Fibroblast of lung (primary cell): ENCODE results near the gene ZNF764. TPM values are rescaled to one million over a fixed set of nuclear protein-coding genes. Genes with fewer than 3 reads are reported as not detected.
"Not testable (repeated sequence)": the region's sequence is repeated elsewhere in the genome, so short reads cannot be mapped to it uniquely, and the experiment has no call there.

ENCODE experiments used
- DNase-seq, 2 donors: peaks; one replicate each; pipeline versions ENCODE4 v3.0.0 to v3.0.0-alpha.2; 2010; ENCODE audit warnings: low read depth in 2 of 2
- H2AFZ ChIP-seq: 2 replicates; pipeline ENCODE4 v1.5.1; 2012; ENCODE audit warnings: low read length, control low read depth, inconsistent platforms
- H3K27ac ChIP-seq: 2 replicates; pipeline ENCODE4 v1.5.1; 2011; ENCODE audit warnings: low read length, control low read depth; ENCODE audit not compliant: insufficient read depth
- H3K27me3 ChIP-seq: 2 replicates; pipeline ENCODE4 v1.5.1; 2011; ENCODE audit warnings: mild to moderate bottlenecking, low read length; ENCODE audit not compliant: control insufficient read depth, insufficient read depth
- H3K36me3 ChIP-seq: 2 replicates; pipeline ENCODE4 v1.5.1; 2011; ENCODE audit warnings: low read length; ENCODE audit not compliant: control insufficient read depth, insufficient read depth
- H3K4me1 ChIP-seq: 2 replicates; pipeline ENCODE4 v1.5.1; 2011; ENCODE audit warnings: low read length; ENCODE audit not compliant: control insufficient read depth, insufficient read depth; ENCODE audit errors: extremely low read depth
- H3K4me2 ChIP-seq: 2 replicates; pipeline ENCODE4 v1.5.1; 2011; ENCODE audit warnings: low read length, control low read depth; ENCODE audit not compliant: insufficient read depth; ENCODE audit errors: extremely low read depth
- H3K4me3 ChIP-seq, 4 experiments: fragments of 200-600 bp in 1 of 4; sonication (generic) in 1 of 4; replicated peaks in 1 of 4; 2 replicates each; pipeline ENCODE4 v1.5.1; 2011 to 2016; ENCODE audit warnings: low read length in 4 of 4, low read depth in 3 of 4, mild to moderate bottlenecking in 3 of 4, control low read depth in 2 of 4, inconsistent platforms in 1 of 4, mixed read lengths in 1 of 4; ENCODE audit not compliant: insufficient read depth in 1 of 4; ENCODE audit errors: control extremely low read depth in 1 of 4
- H3K79me2 ChIP-seq: 2 replicates; pipeline ENCODE4 v1.5.1; 2012; ENCODE audit warnings: mild to moderate bottlenecking, low read length, inconsistent platforms; ENCODE audit not compliant: control insufficient read depth, insufficient read depth
- H3K9ac ChIP-seq: 2 replicates; pipeline ENCODE4 v1.5.1; 2011; ENCODE audit warnings: mild to moderate bottlenecking, low read length, control low read depth; ENCODE audit not compliant: insufficient read depth
- H3K9me3 ChIP-seq: 2 replicates; pipeline ENCODE4 v1.5.1; 2012; ENCODE audit warnings: low read depth, low read length; ENCODE audit not compliant: control insufficient read depth, insufficient read depth
- H4K20me1 ChIP-seq: 2 replicates; pipeline ENCODE4 v1.5.1; 2011; ENCODE audit warnings: low read length; ENCODE audit not compliant: control insufficient read depth, insufficient read depth; ENCODE audit errors: extremely low read depth
- CTCF ChIP-seq, 2 donors: IDR thresholded peaks in 1 of 2; conservative IDR thresholded peaks in 1 of 2; 1 replicate in 1 of 2; 2 replicates in 1 of 2; pipeline ENCODE4 v1.5.1; 2011 to 2012; ENCODE audit warnings: low read length in 2 of 2, control low read depth in 1 of 2, inconsistent platforms in 1 of 2, low read depth in 1 of 2, mild to moderate bottlenecking in 1 of 2
- EZH2 ChIP-seq: IDR thresholded peaks from 2 replicates; pipeline ENCODE4 v1.5.1; 2012; ENCODE audit warnings: low read length, control low read depth, mild to moderate bottlenecking; ENCODE audit errors: missing control alignments
- polyA plus RNA-seq, 2 donors: library from polyadenylated mRNA; depleted of rRNA in 1 of 2; stranded (reverse) in 1 of 2; unstranded in 1 of 2; fragments of >200 nt; gene quantifications; 2 replicates each; pipeline ENCODE4 v1.2.1, GENCODE V29; 2011 to 2012; ENCODE audit warnings: missing spikeins in 1 of 2
- total RNA-seq: library from RNA; depleted of rRNA; stranded (reverse); fragments of >200 nt; gene quantifications from 2 replicates; pipeline ENCODE4 v1.2.1, GENCODE V29; 2014

Gene ZNF764
- total and polyA plus RNA-seq, 2 donors (not counting 1 experiment from before 2014, with no cell fraction given) = 2.4 to 3.1 TPM

- Histone ChIP-seq H3K27ac (no peak overlapping the region), H3K79me2 (no peaks in the 10 kb centered on the region), H3K4me1 (peaks cover 3% of the 10 kb centered on the region), H4K20me1 (no peaks in the 10 kb centered on the region), H3K36me3 (peaks cover 7% of the 10 kb centered on the region), H3K4me2 (no peak overlapping the region), H3K27me3 (no peaks in the 10 kb centered on the region), H2AFZ (no peak overlapping the region), H3K9me3 (no peaks in the 10 kb centered on the region), H3K4me3 (no peak overlapping the region), H3K9ac (no peak overlapping the region)
- TF ChIP-seq EZH2 (no peak), CTCF (conservative IDR thresholded peaks at IDR 0.05 in 1 of 2, IDR thresholded peaks at IDR 0.05 in 1 of 2; ENCODE audit: low read depth in 1 of 2, low read length in 2 of 2) (no peak)
- peak in 1 of 2 donors; percentile 26 for DNase-seq
These were observed 34.2 kb downstream of the ZNF764 start for GRCh38 chr16:30523768-30524574.

- H3K4me3 ChIP-seq, H3K79me2 ChIP-seq, H2AFZ ChIP-seq, H3K27me3 ChIP-seq, DNase-seq, H3K4me1 ChIP-seq, H4K20me1 ChIP-seq, H3K27ac ChIP-seq, H3K9me3 ChIP-seq, H3K4me2 ChIP-seq, H3K9ac ChIP-seq, H3K36me3 ChIP-seq: not testable (repeated sequence)
These were observed 35.3 kb downstream of the ZNF764 start for GRCh38 chr16:30522702-30523463.

- H3K4me1 ChIP-seq = no peaks in the 10 kb centered on the region
- H3K27ac ChIP-seq = no peak overlapping the region
- no peak overlapping the region for H3K9ac ChIP-seq
- no peak overlapping the region for H2AFZ ChIP-seq
- TF ChIP-seq CTCF (conservative IDR thresholded peaks at IDR 0.05 in 1 of 2, IDR thresholded peaks at IDR 0.05 in 1 of 2; ENCODE audit: low read depth in 1 of 2, low read length in 2 of 2) (no peak), EZH2 (no peak)
- H3K27me3 ChIP-seq = no peaks in the 10 kb centered on the region
- H3K36me3 ChIP-seq = peaks cover 7% of the 10 kb centered on the region
- no peaks in the 10 kb centered on the region for H3K9me3 ChIP-seq
- DNase-seq = no peak
- no peak overlapping the region for H3K4me3 ChIP-seq
- H3K79me2 ChIP-seq = no peaks in the 10 kb centered on the region
- H4K20me1 ChIP-seq = no peaks in the 10 kb centered on the region
- no peak overlapping the region for H3K4me2 ChIP-seq
These were observed 36.1 kb downstream of the ZNF764 start for GRCh38 chr16:30521873-30522641.
